Measurements from ENCODE around the gene FAM156B. TPM values are rescaled to one million over a fixed set of nuclear protein-coding genes. Genes with fewer than 3 reads are reported as not detected.
"Not testable (repeated sequence)": the region's sequence is repeated elsewhere in the genome, so short reads cannot be mapped to it uniquely, and the experiment has no call there.

Gene FAM156B
- total and polyA plus RNA-seq, 2 of the 8 experiments (the other 6 are each of a cell fraction or from before 2014, with no cell fraction given) = 9.1 to 36.2 TPM

GRCh38 chrX:52896438-52896837 is 692 bp upstream of the FAM156B start:
- not testable (repeated sequence) for H3K79me1 ChIP-seq (ENCODE audit: low read depth, low read length); H2AFZ ChIP-seq (ENCODE audit: low read length)

GRCh38 chrX:52905531-52905930 is 8.4 kb downstream of the FAM156B start:
- H4K20me1 ChIP-seq (replicated peaks in 1 of 2; ENCODE audit: control insufficient read depth in 1 of 2, insufficient read depth in 2 of 2, low read length in 2 of 2); H2BK5ac ChIP-seq (ENCODE audit: low read depth, low read length); DNase-seq (ENCODE audit: low read depth in 1 of 2, low spot score in 2 of 2); CTCF ChIA-PET (ENCODE audit: partially characterized antibody); H3K79me2 ChIP-seq (ENCODE audit: control insufficient read depth in 1 of 2, insufficient read depth in 2 of 2, low read length in 2 of 2); H3K4ac ChIP-seq (replicated peaks; ENCODE audit: insufficient read length, low read depth, low read length); H3K27ac ChIP-seq (ENCODE audit: low read depth, low read length); H3K56ac ChIP-seq (replicated peaks; ENCODE audit: insufficient read length, low read depth, low read length); H3K4me3 ChIP-seq (ENCODE audit: extremely low read depth in 1 of 4, insufficient read depth in 2 of 4, low read depth in 3 of 4, low read length in 4 of 4); H2BK20ac ChIP-seq (ENCODE audit: low read length); H2BK12ac ChIP-seq (ENCODE audit: low read depth, low read length); H3K14ac ChIP-seq (ENCODE audit: insufficient read length); H2AK5ac ChIP-seq (ENCODE audit: low read depth, low read length); H2BK120ac ChIP-seq (replicated peaks; ENCODE audit: low read depth, low read length); H3K27me3 ChIP-seq (replicated peaks in 1 of 4; ENCODE audit: control insufficient read depth in 3 of 4, extremely low read depth in 1 of 4, insufficient read depth in 3 of 4, low read length in 3 of 4); H4K8ac ChIP-seq (ENCODE audit: extremely low read depth, insufficient read depth, low read length); H2AFZ ChIP-seq (ENCODE audit: low read length); H3K23ac ChIP-seq (ENCODE audit: insufficient read length); H3K4me2 ChIP-seq (ENCODE audit: insufficient read depth in 1 of 2, low read depth in 2 of 2, low read length in 2 of 2); POLR2A ChIA-PET (ENCODE audit: partially characterized antibody); H2BK15ac ChIP-seq (ENCODE audit: low read length); H3K23me2 ChIP-seq (ENCODE audit: low read depth, low read length); H3K36me3 ChIP-seq (ENCODE audit: control insufficient read depth in 2 of 4, insufficient read depth in 4 of 4, low read length in 3 of 4); H3K4me1 ChIP-seq (replicated peaks in 1 of 4; ENCODE audit: control insufficient read depth in 3 of 4, insufficient read depth in 4 of 4, low read length in 3 of 4); H3K9ac ChIP-seq (replicated peaks in 1 of 4; ENCODE audit: extremely low read depth in 1 of 4, low read depth in 3 of 4, low read length in 3 of 4); H3K18ac ChIP-seq (ENCODE audit: extremely low read depth, low read length); H3K79me1 ChIP-seq (ENCODE audit: low read depth, low read length); H4K5ac ChIP-seq (ENCODE audit: insufficient read length, low read depth, low read length); H3K9me3 ChIP-seq (ENCODE audit: insufficient read depth in 2 of 2, low read depth in 1 of 2, low read length in 1 of 2); FAIRE-seq; H4K91ac ChIP-seq (replicated peaks; ENCODE audit: insufficient read length, low read length): not testable (repeated sequence)
- no CpG with 5 or more reads among the region's 10 CpGs for WGBS, 2 experiments (ENCODE audit: extremely low coverage in 1 of 2, insufficient coverage in 1 of 2, insufficient read length in 1 of 2, insufficient replicate concordance in 2 of 2, low coverage in 1 of 2, low lambda C conversion rate in 2 of 2, missing lambda C conversion rate in 1 of 2)

More at GRCh38 chrX:52896438-52896837, 692 bp upstream of the FAM156B start:
- FAIRE-seq; H3K27ac ChIP-seq (ENCODE audit: low read depth, low read length); H4K91ac ChIP-seq (replicated peaks; ENCODE audit: insufficient read length, low read length); H3K79me2 ChIP-seq (ENCODE audit: control insufficient read depth in 1 of 2, insufficient read depth in 2 of 2, low read length in 2 of 2); H3K23ac ChIP-seq (ENCODE audit: insufficient read length); H3K4me1 ChIP-seq (replicated peaks in 1 of 4; ENCODE audit: control insufficient read depth in 3 of 4, insufficient read depth in 4 of 4, low read length in 3 of 4); H3K27me3 ChIP-seq (replicated peaks in 1 of 4; ENCODE audit: control insufficient read depth in 3 of 4, extremely low read depth in 1 of 4, insufficient read depth in 3 of 4, low read length in 3 of 4); H4K20me1 ChIP-seq (replicated peaks in 1 of 2; ENCODE audit: control insufficient read depth in 1 of 2, insufficient read depth in 2 of 2, low read length in 2 of 2); H3K36me3 ChIP-seq (ENCODE audit: control insufficient read depth in 2 of 4, insufficient read depth in 4 of 4, low read length in 3 of 4); H2BK15ac ChIP-seq (ENCODE audit: low read length); H3K9ac ChIP-seq (replicated peaks in 1 of 4; ENCODE audit: extremely low read depth in 1 of 4, low read depth in 3 of 4, low read length in 3 of 4); H2BK120ac ChIP-seq (replicated peaks; ENCODE audit: low read depth, low read length); H3K4me2 ChIP-seq (ENCODE audit: insufficient read depth in 1 of 2, low read depth in 2 of 2, low read length in 2 of 2); H4K5ac ChIP-seq (ENCODE audit: insufficient read length, low read depth, low read length); H2BK20ac ChIP-seq (ENCODE audit: low read length); H3K14ac ChIP-seq (ENCODE audit: insufficient read length); H2BK12ac ChIP-seq (ENCODE audit: low read depth, low read length); H3K18ac ChIP-seq (ENCODE audit: extremely low read depth, low read length); H3K4me3 ChIP-seq (ENCODE audit: extremely low read depth in 1 of 4, insufficient read depth in 2 of 4, low read depth in 3 of 4, low read length in 4 of 4); H2AK5ac ChIP-seq (ENCODE audit: low read depth, low read length); H4K8ac ChIP-seq (ENCODE audit: extremely low read depth, insufficient read depth, low read length); H3K4ac ChIP-seq (replicated peaks; ENCODE audit: insufficient read length, low read depth, low read length); H3K23me2 ChIP-seq (ENCODE audit: low read depth, low read length); H2BK5ac ChIP-seq (ENCODE audit: low read depth, low read length); H3K9me3 ChIP-seq (ENCODE audit: insufficient read depth in 2 of 2, low read depth in 1 of 2, low read length in 1 of 2); CTCF ChIA-PET (ENCODE audit: partially characterized antibody); DNase-seq (ENCODE audit: low read depth in 1 of 2, low spot score in 2 of 2); H3K56ac ChIP-seq (replicated peaks; ENCODE audit: insufficient read length, low read depth, low read length); POLR2A ChIA-PET (ENCODE audit: partially characterized antibody): not testable (repeated sequence)
- no CpG with 5 or more reads among the region's 8 CpGs for WGBS, 2 experiments (ENCODE audit: extremely low coverage in 1 of 2, insufficient coverage in 1 of 2, insufficient read length in 1 of 2, insufficient replicate concordance in 2 of 2, low coverage in 1 of 2, low lambda C conversion rate in 2 of 2, missing lambda C conversion rate in 1 of 2)

All from H1 (cell line).